Immature natural killer cell (primary cell): ENCODE results near the gene SYNE1. TPM values are rescaled to one million over a fixed set of nuclear protein-coding genes. Genes with fewer than 3 reads are reported as not detected.
"Not testable (repeated sequence)": the region's sequence is repeated elsewhere in the genome, so short reads cannot be mapped to it uniquely, and the experiment has no call there.

Experiments
- DNase-seq, 3 donors: peaks; one replicate each; pipeline ENCODE4 v3.0.0; 2022; ENCODE audit warnings: mixed read lengths in 1 of 3
- H3K27ac Mint-ChIP-seq, 6 donors: one replicate each; pipeline ENCODE4 v1.8.0; 2020; ENCODE audit warnings: mixed read lengths in 6 of 6, mild to moderate bottlenecking in 5 of 6, inconsistent platforms in 4 of 6, moderate library complexity in 3 of 6
- H3K27me3 Mint-ChIP-seq, 3 donors: one replicate each; pipeline ENCODE4 v1.8.0; 2020 to 2021; ENCODE audit warnings: low read depth in 3 of 3, mild to moderate bottlenecking in 3 of 3, mixed read lengths in 3 of 3, moderate library complexity in 3 of 3, inconsistent platforms in 1 of 3
- H3K36me3 Mint-ChIP-seq, 3 donors: one replicate each; pipeline ENCODE4 v1.8.0; 2020; ENCODE audit warnings: mixed read lengths in 3 of 3, inconsistent platforms in 2 of 3, mild to moderate bottlenecking in 2 of 3
- H3K4me1 Mint-ChIP-seq, 2 donors: one replicate each; pipeline ENCODE4 v1.8.0; 2020; ENCODE audit warnings: inconsistent platforms in 2 of 2, mild to moderate bottlenecking in 2 of 2, mixed read lengths in 2 of 2, moderate library complexity in 1 of 2
- H3K4me3 Mint-ChIP-seq, 5 donors: one replicate each; pipeline ENCODE4 v1.8.0; 2020; ENCODE audit warnings: mild to moderate bottlenecking in 5 of 5, mixed read lengths in 5 of 5, inconsistent platforms in 3 of 5, moderate library complexity in 3 of 5
- H3K9me3 Mint-ChIP-seq, 6 donors: one replicate each; pipeline ENCODE4 v1.8.0; 2020; ENCODE audit warnings: mild to moderate bottlenecking in 6 of 6, mixed read lengths in 6 of 6, inconsistent platforms in 4 of 6, moderate library complexity in 3 of 6
- polyA plus RNA-seq, 3 donors: library from polyadenylated mRNA; unstranded; fragments of 300-500 nt; fragmentation: Illumina TruSeq; gene quantifications; one replicate each; pipeline ENCODE4 v1.2.3, GENCODE V29; 2021

Gene SYNE1
- polyA plus RNA-seq, result 100 to 1,000 TPM in 1 of 3 donors, 10 to 100 TPM in 2; 25.9 to 117 (median 27.9) TPM

DNA sequence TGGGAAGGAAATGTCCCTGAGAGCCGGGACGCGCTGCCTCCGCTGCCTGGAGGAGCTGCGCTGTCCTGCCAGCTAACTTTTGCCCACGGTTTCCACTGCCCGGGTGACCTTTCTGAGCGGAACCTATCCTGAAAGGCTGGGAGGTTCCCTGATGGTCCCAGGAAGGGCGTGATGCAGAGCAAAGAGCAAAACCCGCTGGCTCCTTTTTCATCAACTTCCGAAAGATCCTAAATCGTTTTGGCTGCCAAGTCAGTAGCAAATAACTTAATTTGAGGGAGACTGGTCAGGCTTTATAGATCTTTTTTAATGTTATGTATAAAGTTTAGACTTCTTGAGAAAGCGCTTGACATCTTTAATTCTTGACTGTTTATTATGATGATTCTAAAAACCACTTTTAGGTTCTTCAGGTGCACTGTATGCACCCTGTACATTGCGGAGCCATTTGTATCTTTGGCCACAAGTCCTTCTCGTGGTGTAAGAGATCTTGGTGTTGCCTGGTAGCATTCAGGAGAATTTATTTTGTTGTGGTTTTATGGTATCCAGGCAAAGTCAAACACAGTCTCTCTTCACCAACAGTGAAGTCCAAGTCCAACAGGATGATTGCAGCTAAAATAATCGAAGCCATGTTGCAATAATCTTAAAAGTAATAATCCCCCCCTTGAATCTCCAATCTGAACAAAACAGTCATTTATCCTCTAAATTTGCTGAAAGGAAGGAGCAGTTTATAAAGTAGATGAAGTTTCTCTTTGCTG lies at the start of gene SYNE1:
Gene SYNE1, minus strand, starts transcription at position 67 of the 752 bp plus-strand sequence. CDS start 9,031 bp downstream, outside the sequence.
- Mint-ChIP-seq H3K36me3 (peaks cover 0 to 4% (median 0%) of the 10 kb centered on the region in 3 donors), H3K4me3 (peak within 1 kb of the TSS; percentile 99 to 100 (median 100)), H3K27me3 (peaks cover 4 to 12% (median 11%) of the 10 kb centered on the region in 3 donors), H3K9me3 (peaks cover 0 to 2% (median 0%) of the 10 kb centered on the region in 6 donors), H3K4me1 (peaks cover 62 to 75% of the 10 kb centered on the region in 2 donors), H3K27ac (peak within 1 kb of the TSS; percentile 99 to 100 (median 100))
- no peak for DNase-seq

DNA sequence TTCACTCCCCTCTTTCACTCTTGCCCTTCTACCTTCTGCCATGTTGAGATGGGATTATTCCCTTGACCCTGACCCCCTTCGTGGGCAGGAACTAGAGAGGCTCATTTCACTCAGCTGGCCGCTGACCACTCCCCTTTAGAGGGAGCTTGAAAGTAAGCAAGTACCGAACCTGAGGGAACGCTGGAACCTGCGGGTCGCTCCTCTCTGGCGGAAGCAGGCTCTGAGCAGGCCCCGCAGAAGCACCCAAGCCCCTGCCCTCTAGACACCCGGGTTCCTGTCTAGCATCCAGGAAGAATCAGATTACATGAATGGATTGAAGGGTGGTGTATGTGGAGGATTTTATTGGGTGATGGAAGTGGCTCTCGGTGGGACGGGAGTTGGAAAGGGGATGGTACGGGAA lies 48.7 kb upstream of the SYNE1 start:
- no peak overlapping the region for H3K4me3 Mint-ChIP-seq
- no peaks in the 10 kb centered on the region for H3K4me1 Mint-ChIP-seq

GRCh38 chr6:152682935-152683334 lies 45.8 kb upstream of the SYNE1 start:
- DNase-seq, H3K9me3 Mint-ChIP-seq, H3K27ac Mint-ChIP-seq, H3K36me3 Mint-ChIP-seq, H3K27me3 Mint-ChIP-seq, H3K4me1 Mint-ChIP-seq, H3K4me3 Mint-ChIP-seq: not testable (repeated sequence)

More for the DNA sequence above, 48.7 kb upstream of the SYNE1 start:
- Mint-ChIP-seq H3K36me3 (no peaks in the 10 kb centered on the region), H3K9me3 (no peaks in the 10 kb centered on the region), H3K27ac (no peak overlapping the region), H3K27me3 (peaks cover 0 to 6% (median 5%) of the 10 kb centered on the region in 3 donors)
- DNase-seq, result no peak

DNA sequence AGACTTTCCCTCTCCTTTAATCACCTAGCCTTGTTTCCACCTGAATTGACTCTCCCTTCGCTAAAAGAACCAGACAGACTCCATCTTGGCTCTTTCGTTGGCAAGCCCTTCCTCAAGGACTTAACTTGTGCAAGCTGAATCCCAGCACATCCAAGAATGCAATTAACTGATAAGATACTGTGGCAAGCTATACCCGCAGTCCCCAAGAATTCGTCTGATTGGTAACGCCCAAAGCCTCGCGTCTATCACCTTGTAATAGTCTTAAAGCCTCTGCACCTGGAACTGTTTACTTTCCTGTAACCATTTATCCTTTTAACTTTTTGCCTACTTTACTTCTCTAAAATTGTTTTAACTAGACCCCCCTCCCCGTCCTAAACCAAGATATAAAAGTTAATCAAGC lies 45.0 kb upstream of the SYNE1 start:
- Mint-ChIP-seq H3K27me3 (peaks cover 0 to 5% (median 3%) of the 10 kb centered on the region in 3 donors), H3K4me3 (no peak overlapping the region), H3K9me3 (peaks cover 0 to 4% (median 0%) of the 10 kb centered on the region in 6 donors), H3K27ac (no peak overlapping the region), H3K4me1 (no peaks in the 10 kb centered on the region), H3K36me3 (no peaks in the 10 kb centered on the region)
- DNase-seq, result no peak

DNA sequence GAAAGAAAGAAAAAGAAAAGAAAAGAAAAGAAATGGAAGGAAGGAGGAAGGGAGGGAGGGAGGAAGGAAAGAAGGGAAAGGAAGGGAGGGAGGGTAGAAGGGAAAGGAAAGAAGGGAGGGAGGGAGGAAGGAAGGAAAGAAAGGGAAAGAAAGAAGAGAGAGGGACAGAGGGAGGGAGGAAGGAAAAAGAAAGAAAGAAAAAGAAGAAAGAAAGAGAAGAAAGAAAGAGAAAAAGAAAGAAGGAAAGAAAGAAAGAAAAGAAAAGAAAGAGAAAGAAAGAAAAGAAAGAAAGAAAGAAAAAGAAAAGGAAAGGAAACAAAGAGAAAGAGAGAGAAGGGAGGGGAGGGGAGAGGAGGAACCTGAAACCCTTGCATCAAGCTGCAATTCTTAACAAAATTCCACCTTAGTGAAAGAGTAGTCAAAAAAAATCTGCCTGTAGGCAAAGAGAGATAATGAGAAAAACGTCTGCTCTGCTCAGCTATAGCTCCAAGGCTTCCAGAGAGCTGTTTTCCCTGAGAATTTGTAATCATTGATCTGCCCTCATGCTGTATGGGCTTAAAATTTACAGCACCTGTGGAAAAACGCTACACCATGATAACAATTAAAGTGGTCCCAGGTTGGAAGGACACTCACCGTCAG lies 43.8 kb upstream of the SYNE1 start:
- H3K27me3 Mint-ChIP-seq, result peaks cover 0 to 9% (median 3%) of the 10 kb centered on the region in 3 donors
- H3K9me3 Mint-ChIP-seq, result peaks cover 0 to 4% (median 0%) of the 10 kb centered on the region in 6 donors
- no peak overlapping the region for H3K27ac Mint-ChIP-seq
- no peaks in the 10 kb centered on the region for H3K4me1 Mint-ChIP-seq
- no peak overlapping the region for H3K4me3 Mint-ChIP-seq
- DNase-seq, result no peak
- H3K36me3 Mint-ChIP-seq, result no peaks in the 10 kb centered on the region

DNA sequence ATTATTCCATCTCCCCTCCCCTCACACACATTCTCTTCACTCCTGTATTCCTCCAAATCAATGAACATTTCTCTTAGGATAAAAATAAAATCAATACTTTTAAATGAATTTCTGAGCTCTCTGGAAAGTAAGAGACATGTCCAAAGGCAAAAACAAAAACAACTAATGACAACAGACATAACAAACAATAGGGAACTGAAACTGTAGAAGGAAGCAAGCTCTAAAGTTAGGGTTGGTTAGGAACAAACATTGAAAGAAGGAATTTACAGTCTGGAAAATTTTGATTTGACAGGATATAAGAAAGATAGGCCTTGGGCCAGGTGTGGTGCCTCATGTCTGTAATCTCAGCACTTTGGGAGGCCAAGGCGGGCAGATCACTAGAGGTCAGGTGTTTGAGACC lies 43.0 kb upstream of the SYNE1 start:
- peaks cover 0 to 13% (median 3%) of the 10 kb centered on the region in 3 donors for H3K27me3 Mint-ChIP-seq
- H3K36me3 Mint-ChIP-seq, result no peaks in the 10 kb centered on the region
- no peak for DNase-seq
- H3K9me3 Mint-ChIP-seq, result peaks cover 0 to 4% (median 0%) of the 10 kb centered on the region in 6 donors
- H3K4me1 Mint-ChIP-seq, result no peaks in the 10 kb centered on the region
- H3K27ac Mint-ChIP-seq, result no peak overlapping the region
- H3K4me3 Mint-ChIP-seq, result no peak overlapping the region

- no peak for DNase-seq
- Mint-ChIP-seq H3K36me3 (no peaks in the 10 kb centered on the region), H3K9me3 (peaks cover 0 to 1% (median 0%) of the 10 kb centered on the region in 6 donors), H3K27me3 (peaks cover 4 to 16% (median 7%) of the 10 kb centered on the region in 3 donors), H3K27ac (no peak overlapping the region), H3K4me1 (no peaks in the 10 kb centered on the region), H3K4me3 (no peak overlapping the region)
Measured at GRCh38 chr6:152673236-152673635, 36.1 kb upstream of the SYNE1 start.

- H3K4me1 Mint-ChIP-seq, result no peaks in the 10 kb centered on the region
- H3K27ac Mint-ChIP-seq, result no peak overlapping the region
- no peak for DNase-seq
- no peaks in the 10 kb centered on the region for H3K36me3 Mint-ChIP-seq
- peaks cover 4 to 12% (median 7%) of the 10 kb centered on the region in 3 donors for H3K27me3 Mint-ChIP-seq
- H3K9me3 Mint-ChIP-seq, result no peaks in the 10 kb centered on the region
- H3K4me3 Mint-ChIP-seq, result no peak overlapping the region
Measured at GRCh38 chr6:152671171-152671570, 34.0 kb upstream of the SYNE1 start.

GRCh38 chr6:152669895-152670294 lies 32.7 kb upstream of the SYNE1 start:
- H3K4me1 Mint-ChIP-seq, result no peaks in the 10 kb centered on the region
- H3K9me3 Mint-ChIP-seq, result no peaks in the 10 kb centered on the region
- DNase-seq, result peak; percentile 7 to 30 (median 14)
- no peak overlapping the region for H3K4me3 Mint-ChIP-seq
- no peak overlapping the region for H3K27ac Mint-ChIP-seq
- H3K36me3 Mint-ChIP-seq, result no peaks in the 10 kb centered on the region
- peaks cover 1 to 5% (median 5%) of the 10 kb centered on the region in 3 donors for H3K27me3 Mint-ChIP-seq

- DNase-seq, result no peak
- no peaks in the 10 kb centered on the region for H3K4me1 Mint-ChIP-seq
- H3K36me3 Mint-ChIP-seq, result no peaks in the 10 kb centered on the region
- no peak overlapping the region for H3K4me3 Mint-ChIP-seq
- H3K9me3 Mint-ChIP-seq, result no peaks in the 10 kb centered on the region
- no peak overlapping the region for H3K27ac Mint-ChIP-seq
- peaks cover 2 to 3% (median 2%) of the 10 kb centered on the region in 3 donors for H3K27me3 Mint-ChIP-seq
Measured at GRCh38 chr6:152661776-152662175, 24.6 kb upstream of the SYNE1 start.

- H3K9me3 Mint-ChIP-seq, result no peaks in the 10 kb centered on the region
- no peak for DNase-seq
- H3K4me3 Mint-ChIP-seq, result no peak overlapping the region
- no peaks in the 10 kb centered on the region for H3K4me1 Mint-ChIP-seq
- H3K36me3 Mint-ChIP-seq, result no peaks in the 10 kb centered on the region
- peaks cover 2 to 9% (median 6%) of the 10 kb centered on the region in 3 donors for H3K27me3 Mint-ChIP-seq
- H3K27ac Mint-ChIP-seq, result no peak overlapping the region
Measured at GRCh38 chr6:152651986-152652385, 14.8 kb upstream of the SYNE1 start.

DNA sequence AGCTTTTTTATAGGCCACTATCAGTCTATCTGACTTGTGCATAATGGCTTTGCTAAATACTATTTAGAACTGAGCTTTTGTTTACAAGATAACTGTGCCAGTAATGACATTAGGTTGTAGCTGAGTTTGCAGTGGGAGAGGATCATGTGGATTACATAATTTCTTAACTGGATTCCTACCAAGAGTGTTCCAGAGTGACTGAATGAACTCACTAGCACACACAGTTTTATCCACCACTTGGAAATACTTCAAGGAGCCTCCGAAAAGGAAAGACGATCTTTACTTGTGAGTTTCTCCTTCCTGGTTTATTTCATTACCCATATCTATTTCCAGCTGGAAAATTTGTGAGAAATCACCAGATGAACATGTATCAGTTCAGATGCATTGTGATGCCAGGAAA lies 10.9 kb upstream of the SYNE1 start:
- peaks cover 0 to under 1% of the 10 kb centered on the region in 2 donors for H3K4me1 Mint-ChIP-seq
- H3K27me3 Mint-ChIP-seq, result peaks cover 2 to 9% (median 4%) of the 10 kb centered on the region in 3 donors
- H3K27ac Mint-ChIP-seq, result no peak overlapping the region
- H3K4me3 Mint-ChIP-seq, result no peak overlapping the region
- no peak for DNase-seq
- H3K36me3 Mint-ChIP-seq, result no peaks in the 10 kb centered on the region
- H3K9me3 Mint-ChIP-seq, result no peaks in the 10 kb centered on the region

DNA sequence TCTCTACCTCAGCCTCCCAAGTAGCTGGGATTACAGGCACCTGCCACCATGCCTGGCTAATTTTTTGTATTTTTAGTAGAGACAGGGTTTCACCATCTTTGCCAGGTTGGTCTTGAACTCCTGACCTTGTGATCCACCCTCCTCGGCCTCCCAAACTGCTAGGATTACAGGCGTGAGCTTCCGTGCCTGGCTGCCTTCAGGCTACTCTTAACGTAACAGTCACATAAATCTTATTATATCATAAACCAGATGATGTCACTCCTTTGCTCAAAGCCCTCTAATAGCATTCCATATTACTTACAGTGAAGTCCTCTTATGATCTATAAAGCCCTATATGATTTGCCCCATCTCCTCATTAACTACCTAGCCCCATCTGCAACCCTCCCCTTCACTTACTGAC lies 9.6 kb upstream of the SYNE1 start:
- not testable (repeated sequence) for H3K4me1 Mint-ChIP-seq, H3K27ac Mint-ChIP-seq, H3K4me3 Mint-ChIP-seq, H3K9me3 Mint-ChIP-seq, H3K27me3 Mint-ChIP-seq, H3K36me3 Mint-ChIP-seq, DNase-seq
